Thyroid gland (tissue), 4 donors: ENCODE data around the gene AAK1.

Source experiments
- POLR2A ChIP-seq, 2 donors: fragments of 450-650 bp; IDR thresholded peaks; one replicate each; pipeline ENCODE4 v1.6.1; 2017; ENCODE audit warnings: antibody characterized with exemption in 2 of 2, mild to moderate bottlenecking in 2 of 2, moderate library complexity in 1 of 2
- TF ChIP-seq, protein P1 (sequence below), 6 experiments: fragments of 200-600 bp in 3 of 6; fragments of 450-650 bp in 3 of 6; sonication (generic) in 3 of 6; IDR thresholded peaks; one replicate each; pipeline ENCODE4 v1.5.1; 2016 to 2019; ENCODE audit warnings: antibody characterized with exemption in 6 of 6, mild to moderate bottlenecking in 2 of 6, inconsistent platforms in 1 of 6, moderate library complexity in 1 of 6

DNA sequence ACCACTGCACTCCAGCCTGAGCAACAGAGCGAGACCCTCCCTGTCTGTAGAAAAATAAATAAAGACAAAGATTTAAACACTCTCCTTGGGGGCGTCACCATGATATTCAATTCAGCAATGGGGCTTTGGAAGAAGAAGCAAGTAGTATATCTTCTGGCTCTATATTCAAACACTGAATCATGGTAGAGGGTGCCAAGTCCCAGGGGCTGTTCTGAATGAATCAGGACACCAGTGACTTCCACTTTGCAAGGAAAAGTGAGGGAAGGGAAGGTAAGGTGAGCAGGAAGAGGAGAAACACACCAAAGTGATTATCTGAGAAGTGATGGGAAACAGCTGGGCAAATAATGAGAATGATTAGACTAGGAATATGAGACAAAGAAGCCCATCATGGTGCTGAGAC, 80.5 kb downstream of the AAK1 start:
- TF ChIP-seq POLR2A (IDR thresholded peaks at IDR 0.05) = no peak
- TF ChIP-seq, protein P1, sequence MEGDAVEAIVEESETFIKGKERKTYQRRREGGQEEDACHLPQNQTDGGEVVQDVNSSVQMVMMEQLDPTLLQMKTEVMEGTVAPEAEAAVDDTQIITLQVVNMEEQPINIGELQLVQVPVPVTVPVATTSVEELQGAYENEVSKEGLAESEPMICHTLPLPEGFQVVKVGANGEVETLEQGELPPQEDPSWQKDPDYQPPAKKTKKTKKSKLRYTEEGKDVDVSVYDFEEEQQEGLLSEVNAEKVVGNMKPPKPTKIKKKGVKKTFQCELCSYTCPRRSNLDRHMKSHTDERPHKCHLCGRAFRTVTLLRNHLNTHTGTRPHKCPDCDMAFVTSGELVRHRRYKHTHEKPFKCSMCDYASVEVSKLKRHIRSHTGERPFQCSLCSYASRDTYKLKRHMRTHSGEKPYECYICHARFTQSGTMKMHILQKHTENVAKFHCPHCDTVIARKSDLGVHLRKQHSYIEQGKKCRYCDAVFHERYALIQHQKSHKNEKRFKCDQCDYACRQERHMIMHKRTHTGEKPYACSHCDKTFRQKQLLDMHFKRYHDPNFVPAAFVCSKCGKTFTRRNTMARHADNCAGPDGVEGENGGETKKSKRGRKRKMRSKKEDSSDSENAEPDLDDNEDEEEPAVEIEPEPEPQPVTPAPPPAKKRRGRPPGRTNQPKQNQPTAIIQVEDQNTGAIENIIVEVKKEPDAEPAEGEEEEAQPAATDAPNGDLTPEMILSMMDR (IDR thresholded peaks at IDR 0.05) = no peak
